MM.1S (cell line): ENCODE data around the gene NUTM1.

Experiments
- CTCF ChIP-seq: fragments of 300-600 bp; sonication (generic); IDR thresholded peaks from 2 replicates; pipeline ENCODE4 v1.5.1; 2016; ENCODE audit warnings: antibody characterized with exemption, low read length, mixed read lengths
- EZH2 ChIP-seq: fragments of 300-600 bp; sonication (generic); optimal IDR thresholded peaks from 2 replicates; pipeline ENCODE3; 2017; ENCODE audit warnings: low read depth, mild to moderate bottlenecking, antibody characterized with exemption, low read length, mixed read lengths

- TF ChIP-seq CTCF (peak; percentile 91), EZH2 (no peak)
These were observed at the start of gene NUTM1, which contains the start of gene NOP10 for GRCh38 chr15:34342737-34343575.
